Stimulated activated CD4-positive, alpha-beta T cell treated with anti-CD3 and anti-CD28 coated beads, Interleukin-1b, Interleukin-23, amount 100 ng/mL, for 48 hours (primary cell): ENCODE measurements around the gene ATP6V1E1.
A peak's percentile ranks its signal among the peaks of the same experiment; 100 is the strongest.
"Not testable (repeated sequence)": the region's sequence is repeated elsewhere in the genome, so short reads cannot be mapped to it uniquely, and the experiment has no call there.

ENCODE experiments used
- DNase-seq: peaks from one replicate; pipeline ENCODE4 v3.0.0-alpha.2; 2020

The ATP6V1E1 gene

GRCh38 chr22:17628406-17629172, at the start of gene ATP6V1E1:
Gene ATP6V1E1 (minus strand): TSS chr22:17628749. CDS start chr22:17628635, 114 bp downstream.
- peak; percentile 93 for DNase-seq

- DNase-seq = no peak
Measured at GRCh38 chr22:17675584-17675983, 47.0 kb upstream of the ATP6V1E1 start.

GRCh38 chr22:17674152-17674551, 45.6 kb upstream of the ATP6V1E1 start:
- DNase-seq = no peak

- DNase-seq = peak; percentile 6
Measured at GRCh38 chr22:17672417-17672991, 44.0 kb upstream of the ATP6V1E1 start.

- not testable (repeated sequence) for DNase-seq
Measured at GRCh38 chr22:17671521-17672092, 43.1 kb upstream of the ATP6V1E1 start.

- no peak for DNase-seq
Measured at GRCh38 chr22:17665854-17666253, 37.3 kb upstream of the ATP6V1E1 start.

- no peak for DNase-seq
Measured at GRCh38 chr22:17665248-17665647, 36.7 kb upstream of the ATP6V1E1 start.

GRCh38 chr22:17664414-17665055, 36.0 kb upstream of the ATP6V1E1 start:
- DNase-seq = no peak

GRCh38 chr22:17656870-17657395, 28.4 kb upstream of the ATP6V1E1 start:
- no peak for DNase-seq

GRCh38 chr22:17655289-17655688, 26.7 kb upstream of the ATP6V1E1 start:
- DNase-seq = no peak

GRCh38 chr22:17648569-17648968, 20.0 kb upstream of the ATP6V1E1 start:
- DNase-seq = no peak

GRCh38 chr22:17647991-17648390, 19.4 kb upstream of the ATP6V1E1 start:
- no peak for DNase-seq

GRCh38 chr22:17647452-17647851, 18.9 kb upstream of the ATP6V1E1 start:
- DNase-seq = no peak

- not testable (repeated sequence) for DNase-seq
Measured at GRCh38 chr22:17642357-17642756, 13.8 kb upstream of the ATP6V1E1 start.

- DNase-seq = no peak
Measured at GRCh38 chr22:17641269-17641668, 12.7 kb upstream of the ATP6V1E1 start.

- DNase-seq = no peak
Measured at GRCh38 chr22:17639247-17639741, 10.7 kb upstream of the ATP6V1E1 start.

GRCh38 chr22:17638432-17639246, 10.1 kb upstream of the ATP6V1E1 start, which contains the start of gene BCL2L13:
Gene BCL2L13 (plus strand): TSS chr22:17638757. CDS start chr22:17655712, 16,955 bp downstream.
- peak; percentile 89 for DNase-seq

GRCh38 chr22:17638182-17638431, 9.6 kb upstream of the ATP6V1E1 start:
- no peak for DNase-seq

- DNase-seq = no peak
Measured at GRCh38 chr22:17637490-17638181, 9.1 kb upstream of the ATP6V1E1 start.

- not testable (repeated sequence) for DNase-seq
Measured at GRCh38 chr22:17636850-17637249, 8.3 kb upstream of the ATP6V1E1 start.

- DNase-seq = no peak
Measured at GRCh38 chr22:17634696-17635095, 6.1 kb upstream of the ATP6V1E1 start.

GRCh38 chr22:17633998-17634323, 5.4 kb upstream of the ATP6V1E1 start:
- no peak for DNase-seq
